RWPE2 (cell line): ENCODE results near the gene CEACAM19.

Experiments
- ATAC-seq: fragments of 200-7000 bp; cut with Tn5 transposase; 3 replicates; pipeline ENCODE4 v1.9.1; 2021; ENCODE audit warnings: low read depth
- DNase-seq: peaks from one replicate; pipeline ENCODE4 v3.0.0-alpha.2; 2020; ENCODE audit warnings: low spot score
- H3K27ac ChIP-seq: fragments of 450-650 bp; 2 replicates; pipeline ENCODE4 v1.5.1; 2017; ENCODE audit warnings: mild to moderate bottlenecking; ENCODE audit not compliant: poor library complexity, severe bottlenecking
- H3K27me3 ChIP-seq: fragments of 250-450 bp; sonication (Bioruptor Pico); 2 replicates; pipeline ENCODE4 v1.5.1; 2021; ENCODE audit warnings: mild to moderate bottlenecking, moderate library complexity; ENCODE audit not compliant: insufficient read depth, poor library complexity, severe bottlenecking
- H3K36me3 ChIP-seq: fragments of 250-450 bp; sonication (Bioruptor Pico); 2 replicates; pipeline ENCODE4 v1.5.1; 2020; ENCODE audit warnings: low read depth, mild to moderate bottlenecking, moderate library complexity
- H3K4me1 ChIP-seq: fragments of 250-450 bp; sonication (Bioruptor Pico); 2 replicates; pipeline ENCODE4 v1.5.1; 2021; ENCODE audit warnings: mild to moderate bottlenecking, moderate library complexity; ENCODE audit not compliant: insufficient read depth, poor library complexity, severe bottlenecking
- H3K4me3 ChIP-seq: fragments of 250-450 bp; sonication (Bioruptor Pico); 2 replicates; pipeline ENCODE4 v1.5.1; 2021; ENCODE audit warnings: mild to moderate bottlenecking, moderate library complexity; ENCODE audit not compliant: severe bottlenecking
- H3K9me3 ChIP-seq: fragments of 250-450 bp; sonication (Bioruptor Pico); 2 replicates; pipeline ENCODE4 v1.5.1; 2021; ENCODE audit warnings: mild to moderate bottlenecking, moderate library complexity; ENCODE audit not compliant: severe bottlenecking
- TF ChIP-seq, protein P1 (sequence below): fragments of 450-650 bp; IDR thresholded peaks from one replicate; pipeline ENCODE4 v1.5.1; 2017; ENCODE audit warnings: mild to moderate bottlenecking, moderate library complexity; ENCODE audit not compliant: poor library complexity, severe bottlenecking

Gene CEACAM19

DNA sequence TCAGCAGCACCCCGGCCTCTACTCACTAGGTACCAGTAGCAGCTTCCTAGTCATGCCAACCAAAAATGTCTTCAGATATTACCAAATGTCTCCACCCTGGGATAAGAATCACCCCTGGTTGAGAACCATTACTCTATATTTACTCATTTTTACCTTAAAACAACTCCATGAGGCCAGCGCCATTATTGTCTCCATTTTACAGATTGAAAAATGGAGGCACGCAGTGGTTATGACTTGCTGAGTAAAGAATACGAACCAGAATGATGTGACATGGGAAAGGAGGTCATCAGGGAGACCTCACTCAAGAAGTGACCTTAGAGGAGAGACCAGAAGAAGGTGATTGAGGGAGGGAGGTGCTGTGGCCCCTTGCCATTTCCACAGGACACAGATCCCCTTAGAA, 2.2 kb downstream of the CEACAM19 start:
- H3K36me3 ChIP-seq, result no peaks in the 10 kb centered on the region
- no peak overlapping the region for H3K27ac ChIP-seq
- TF ChIP-seq, protein P1, sequence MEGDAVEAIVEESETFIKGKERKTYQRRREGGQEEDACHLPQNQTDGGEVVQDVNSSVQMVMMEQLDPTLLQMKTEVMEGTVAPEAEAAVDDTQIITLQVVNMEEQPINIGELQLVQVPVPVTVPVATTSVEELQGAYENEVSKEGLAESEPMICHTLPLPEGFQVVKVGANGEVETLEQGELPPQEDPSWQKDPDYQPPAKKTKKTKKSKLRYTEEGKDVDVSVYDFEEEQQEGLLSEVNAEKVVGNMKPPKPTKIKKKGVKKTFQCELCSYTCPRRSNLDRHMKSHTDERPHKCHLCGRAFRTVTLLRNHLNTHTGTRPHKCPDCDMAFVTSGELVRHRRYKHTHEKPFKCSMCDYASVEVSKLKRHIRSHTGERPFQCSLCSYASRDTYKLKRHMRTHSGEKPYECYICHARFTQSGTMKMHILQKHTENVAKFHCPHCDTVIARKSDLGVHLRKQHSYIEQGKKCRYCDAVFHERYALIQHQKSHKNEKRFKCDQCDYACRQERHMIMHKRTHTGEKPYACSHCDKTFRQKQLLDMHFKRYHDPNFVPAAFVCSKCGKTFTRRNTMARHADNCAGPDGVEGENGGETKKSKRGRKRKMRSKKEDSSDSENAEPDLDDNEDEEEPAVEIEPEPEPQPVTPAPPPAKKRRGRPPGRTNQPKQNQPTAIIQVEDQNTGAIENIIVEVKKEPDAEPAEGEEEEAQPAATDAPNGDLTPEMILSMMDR, result no peak
- no peak for ATAC-seq
- no peaks in the 10 kb centered on the region for H3K27me3 ChIP-seq
- DNase-seq, result no peak
- H3K9me3 ChIP-seq, result no peaks in the 10 kb centered on the region
- no peak overlapping the region for H3K4me3 ChIP-seq
- H3K4me1 ChIP-seq, result peaks cover 3% of the 10 kb centered on the region

DNA sequence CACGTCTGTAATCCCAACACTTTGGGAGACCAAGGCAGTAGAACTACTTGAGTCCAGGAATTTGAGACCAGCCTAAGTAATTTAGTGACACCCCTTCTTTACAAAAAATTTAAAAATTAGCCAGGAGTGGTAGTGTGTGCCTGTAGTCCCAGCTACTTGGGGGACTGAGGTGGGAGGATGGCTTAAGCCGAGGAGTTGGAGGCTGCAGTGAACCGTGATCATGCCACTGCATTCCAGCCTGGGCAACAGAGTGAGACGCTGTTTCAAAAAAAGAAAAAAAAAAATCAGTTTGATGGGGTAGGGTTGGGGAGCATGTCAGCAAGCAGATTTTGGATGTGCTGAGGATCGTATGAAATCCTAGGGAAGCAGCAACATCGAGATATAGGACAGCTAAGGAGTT, 4.2 kb downstream of the CEACAM19 start:
- TF ChIP-seq, protein P1, result no peak
- Histone ChIP-seq H3K27me3 (no peaks in the 10 kb centered on the region), H3K27ac (no peak overlapping the region), H3K36me3 (no peaks in the 10 kb centered on the region), H3K4me3 (no peak overlapping the region), H3K9me3 (no peaks in the 10 kb centered on the region), H3K4me1 (peaks cover 3% of the 10 kb centered on the region)
- no peak for DNase-seq
- ATAC-seq, result no peak

DNA sequence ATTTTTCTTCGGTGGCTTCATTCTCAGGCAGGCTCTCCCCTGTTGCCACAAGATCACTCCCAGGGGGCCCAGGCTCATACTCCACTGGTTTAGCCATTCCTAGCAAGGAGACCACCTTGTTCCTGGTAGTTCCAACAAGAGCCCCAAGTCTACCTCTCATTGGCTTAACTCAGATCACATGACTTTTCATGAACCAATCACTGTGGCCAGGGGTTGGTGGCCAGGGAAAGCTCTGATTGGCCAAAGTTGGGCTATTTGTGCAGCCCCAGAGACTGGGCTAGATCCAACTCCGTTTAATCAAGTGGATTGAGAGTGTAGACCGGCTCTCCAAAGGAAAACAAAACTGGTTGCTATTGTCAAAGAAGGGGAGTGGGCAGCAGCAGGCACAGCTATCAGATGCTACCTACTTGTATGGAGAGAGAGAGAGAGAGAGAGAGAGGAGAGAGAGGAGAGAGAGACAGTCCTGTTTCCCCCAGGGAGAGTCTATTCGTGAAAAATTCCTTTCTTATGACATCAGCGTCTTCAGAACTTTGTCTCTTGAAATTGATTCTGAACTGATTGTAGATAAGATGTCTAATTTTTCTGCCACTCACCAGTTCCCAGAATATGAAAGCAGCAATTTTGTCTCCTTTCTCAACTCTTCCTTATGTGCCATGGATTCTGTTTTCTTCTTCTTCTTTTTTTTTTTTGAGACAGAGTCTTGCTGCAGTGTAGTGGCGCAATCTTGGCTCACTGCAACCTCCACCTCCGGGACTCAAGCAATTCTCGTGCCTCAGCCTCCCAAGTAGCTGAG, 5.9 kb downstream of the CEACAM19 start:
- Histone ChIP-seq H3K27ac (no peak overlapping the region), H3K9me3 (no peaks in the 10 kb centered on the region), H3K36me3 (no peaks in the 10 kb centered on the region), H3K4me1 (peaks cover 7% of the 10 kb centered on the region), H3K27me3 (no peaks in the 10 kb centered on the region), H3K4me3 (no peak overlapping the region)
- DNase-seq (no peak), ATAC-seq (peak; percentile 55)
- TF ChIP-seq, protein P1, result no peak

DNA sequence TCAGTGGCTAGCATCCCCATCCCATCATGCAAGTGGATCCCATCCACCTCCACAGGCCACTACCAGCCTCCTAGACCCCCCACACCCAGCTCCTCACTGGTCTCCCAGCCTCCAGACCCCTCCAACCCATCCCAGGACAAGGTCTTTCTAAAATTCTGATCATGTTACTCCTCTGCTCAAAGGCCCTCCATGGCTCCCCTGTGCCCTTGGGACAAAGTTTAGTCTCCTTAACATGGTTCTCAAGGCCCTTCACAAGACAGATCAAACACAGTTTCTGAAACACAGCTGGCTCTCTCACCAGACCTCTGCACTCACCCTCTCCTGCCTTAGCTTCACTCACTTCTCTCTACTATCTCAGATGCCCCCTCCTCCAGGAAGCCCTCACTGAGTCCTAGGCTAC, 9.3 kb downstream of the CEACAM19 start:
- no peak for ATAC-seq

More for the DNA sequence above, 9.3 kb downstream of the CEACAM19 start:
- Histone ChIP-seq H3K9me3 (no peaks in the 10 kb centered on the region), H3K4me1 (peaks cover 14% of the 10 kb centered on the region), H3K27me3 (no peaks in the 10 kb centered on the region), H3K36me3 (no peaks in the 10 kb centered on the region), H3K27ac (no peak overlapping the region), H3K4me3 (no peak overlapping the region)
- DNase-seq, result no peak
- TF ChIP-seq, protein P1, result no peak
